HEK293T (cell line): ENCODE data around the gene SAMD14.

Source experiments
- ARNT ChIP-seq: fragments of 450-650 bp; IDR thresholded peaks from 2 replicates; pipeline ENCODE4 v1.6.1; 2017; ENCODE audit warnings: mild to moderate bottlenecking
- CTBP1 ChIP-seq: fragments of 450-650 bp; IDR thresholded peaks from 2 replicates; pipeline ENCODE4 v1.6.1; 2016; ENCODE audit warnings: borderline replicate concordance
- ELF4 ChIP-seq: fragments of 450-650 bp; IDR thresholded peaks from 2 replicates; pipeline ENCODE4 v1.6.1; 2017; ENCODE audit warnings: antibody characterized with exemption
- FOXA1 ChIP-seq: fragments of 450-650 bp; IDR thresholded peaks from 2 replicates; pipeline ENCODE4 v1.6.1; 2016; ENCODE audit warnings: mild to moderate bottlenecking
- FOXK2 ChIP-seq: fragments of 450-650 bp; IDR thresholded peaks from 2 replicates; pipeline ENCODE4 v1.6.1; 2016; ENCODE audit warnings: mild to moderate bottlenecking
- FOXM1 ChIP-seq: fragments of 450-650 bp; IDR thresholded peaks from 2 replicates; pipeline ENCODE4 v1.6.1; 2017; ENCODE audit warnings: mild to moderate bottlenecking, borderline replicate concordance
- HDGF ChIP-seq: fragments of 450-650 bp; IDR thresholded peaks from 2 replicates; pipeline ENCODE4 v1.6.1; 2017; ENCODE audit warnings: antibody characterized with exemption, borderline replicate concordance
- L3MBTL2 ChIP-seq: fragments of 450-650 bp; conservative IDR thresholded peaks from 2 replicates; pipeline ENCODE4 v1.6.1; 2016; ENCODE audit warnings: mild to moderate bottlenecking
- LEF1 ChIP-seq: fragments of 450-650 bp; IDR thresholded peaks from 2 replicates; pipeline ENCODE4 v1.6.1; 2017; ENCODE audit warnings: mild to moderate bottlenecking, borderline replicate concordance
- NFRKB ChIP-seq: fragments of 450-650 bp; IDR thresholded peaks from 2 replicates; pipeline ENCODE4 v1.6.1; 2016; ENCODE audit warnings: mild to moderate bottlenecking, moderate library complexity
- SP1 ChIP-seq: fragments of 450-650 bp; IDR thresholded peaks from 2 replicates; pipeline ENCODE4 v1.6.1; 2017
- SUZ12 ChIP-seq: fragments of 450-650 bp; IDR thresholded peaks from 2 replicates; pipeline ENCODE4 v1.6.1; 2016; ENCODE audit warnings: mild to moderate bottlenecking
- TARDBP ChIP-seq: fragments of 450-650 bp; IDR thresholded peaks from 2 replicates; pipeline ENCODE4 v1.6.1; 2016
- ZNF384 ChIP-seq: fragments of 450-650 bp; IDR thresholded peaks from 2 replicates; pipeline ENCODE4 v1.6.1; 2016

- no peak for TF ChIP-seq HDGF
- TF ChIP-seq L3MBTL2, result no peak
- no peak for TF ChIP-seq ARNT
- TF ChIP-seq ELF4, result no peak
- no peak for TF ChIP-seq SP1
- no peak for TF ChIP-seq FOXK2
- TF ChIP-seq LEF1, result no peak
- TF ChIP-seq CTBP1, result no peak
- no peak for TF ChIP-seq ZNF384
- TF ChIP-seq FOXM1, result no peak
- TF ChIP-seq NFRKB, result no peak
- TF ChIP-seq TARDBP, result no peak
- TF ChIP-seq SUZ12, result no peak
- TF ChIP-seq FOXA1, result no peak
Observed at GRCh38 chr17:50175035-50175807, 45.3 kb upstream of the SAMD14 start.
